Esophagus muscularis mucosa (tissue), 4 donors: ENCODE data around the gene MALAT1. TPM values are rescaled to one million over a fixed set of nuclear protein-coding genes. Genes with fewer than 3 reads are reported as not detected.

Experiments used
- DNase-seq: peaks from one replicate; pipeline ENCODE4 v3.0.0-alpha.2; 2017; ENCODE audit errors: extremely low spot score
- H3K27ac ChIP-seq, 4 donors: fragments of 200-600 bp; sonication (generic); replicated peaks in 1 of 4; 1 replicate in 3 of 4; 2 replicates in 1 of 4; pipeline ENCODE4 v1.5.1; 2016 to 2019; ENCODE audit warnings: mild to moderate bottlenecking in 1 of 4
- H3K27me3 ChIP-seq, 4 donors: fragments of 200-600 bp; sonication (generic); one replicate each; pipeline versions ENCODE4 v1.5.1 to v1.6.0; 2016 to 2019
- H3K36me3 ChIP-seq, 4 donors: fragments of 200-600 bp; sonication (generic); one replicate each; pipeline ENCODE4 v1.5.1; 2016 to 2019
- H3K4me1 ChIP-seq, 4 donors: fragments of 200-600 bp; sonication (generic); one replicate each; pipeline ENCODE4 v1.5.1; 2016 to 2019
- H3K4me3 ChIP-seq, 4 donors: fragments of 200-600 bp; sonication (generic); 1 replicate in 2 of 4; 2 replicates in 2 of 4; pipeline ENCODE4 v1.5.1; 2016 to 2019; ENCODE audit warnings: mild to moderate bottlenecking in 4 of 4, moderate library complexity in 1 of 4
- H3K9me3 ChIP-seq, 4 donors: fragments of 200-600 bp; sonication (generic); 1 replicate in 3 of 4; 2 replicates in 1 of 4; pipeline ENCODE4 v1.5.1; 2016 to 2019
- EP300 ChIP-seq: sonication (generic); formaldehyde crosslinking; IDR thresholded peaks from one replicate; pipeline ENCODE4 v1.6.1; 2017; ENCODE audit warnings: antibody characterized with exemption
- POLR2A ChIP-seq: fragments of 450-650 bp; IDR thresholded peaks from one replicate; pipeline ENCODE4 v1.6.1; 2017; ENCODE audit warnings: antibody characterized with exemption, moderate library complexity, mild to moderate bottlenecking, low read depth
- POLR2AphosphoS5 ChIP-seq, 2 donors: sonication (generic); formaldehyde crosslinking; IDR thresholded peaks; one replicate each; pipeline ENCODE4 v1.6.1; 2017; ENCODE audit warnings: antibody characterized with exemption in 2 of 2
- WGBS: methylation state at CpG from one replicate; pipeline ENCODE4 v1.1.5; 2018; 5-methylcytosine and 5-hydroxymethylcytosine counted together
- intact Hi-C: fragments of 100-400 bp; cut with DNase I; formaldehyde crosslinking; loops from one replicate; pipeline ENCODE4 v1.15.1; 2023
- total RNA-seq, 4 donors: library from RNA; depleted of rRNA; stranded (reverse); fragments of >200 nt; gene quantifications; one replicate each; pipeline versions ENCODE4 v1.1.0 to v1.2.1, GENCODE V29; 2016
- TF ChIP-seq, protein P1 (sequence below), 3 experiments: fragments of 200-600 bp in 2 of 3; fragments of 450-650 bp in 1 of 3; sonication (generic) in 2 of 3; IDR thresholded peaks; one replicate each; pipeline ENCODE4 v1.5.1; 2017 to 2019; ENCODE audit warnings: antibody characterized with exemption in 3 of 3, mild to moderate bottlenecking in 2 of 3, moderate library complexity in 1 of 3

Gene MALAT1
- total RNA-seq, 4 donors from 2014 or later = 2,724 to 15,405 (median 5,373) TPM

DNA sequence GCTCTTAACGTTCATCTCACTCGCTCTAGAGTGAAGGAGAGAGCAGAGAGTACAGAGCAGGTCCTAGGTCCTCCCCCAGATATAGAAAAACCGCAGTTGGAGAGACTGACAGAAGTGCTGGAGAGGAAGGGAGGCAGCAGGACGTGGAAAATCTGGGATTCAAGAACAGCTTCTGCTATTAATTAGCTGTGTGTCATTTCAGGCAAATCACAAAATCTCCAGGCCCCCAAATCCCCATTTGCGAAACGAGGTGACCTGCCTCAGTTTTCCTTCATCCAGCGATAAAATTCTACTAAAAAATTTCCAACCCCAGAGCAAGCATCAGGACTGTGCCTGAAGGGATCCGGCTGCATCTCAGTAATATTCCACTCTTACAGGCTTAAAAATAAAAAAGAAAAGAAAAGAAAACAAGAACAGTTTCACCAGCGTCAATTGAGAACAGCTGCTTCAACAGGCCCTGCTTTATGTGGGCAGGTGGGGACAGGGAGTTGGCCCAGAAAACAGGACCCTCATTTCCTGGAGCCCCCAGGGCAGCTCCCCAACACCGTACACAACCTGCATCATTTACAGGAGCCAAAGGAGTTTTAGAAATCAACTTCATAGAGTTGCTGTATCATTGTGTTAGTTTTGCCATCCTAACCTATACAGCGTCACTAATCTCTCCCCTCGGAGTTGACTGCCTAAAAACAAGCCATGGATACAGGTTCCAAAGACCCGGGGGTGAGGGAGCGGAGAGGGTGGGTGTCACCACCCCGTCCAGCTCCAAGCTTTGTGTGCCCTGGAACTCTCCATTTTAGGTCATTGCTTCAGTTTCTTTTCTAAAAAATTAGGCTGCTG is 2.3 kb upstream of the MALAT1 start:
- Histone ChIP-seq H3K36me3 (peaks cover 0 to 14% (median 7%) of the 10 kb centered on the region in 4 donors), H3K4me3 (peak overlapping the region; percentile 72 to 82 (median 76)), H3K27me3 (no peaks in the 10 kb centered on the region), H3K9me3 (no peaks in the 10 kb centered on the region), H3K4me1 (peaks cover 53 to 63% (median 57%) of the 10 kb centered on the region in 4 donors), H3K27ac (peak overlapping the region; percentile 95 to 99 (median 98))
- WGBS = 17% methylated on average over 15 of the region's 15 CpGs
- intact Hi-C loops = no loop called here
- DNase-seq = no peak
- TF ChIP-seq EP300 (no peak), POLR2AphosphoS5 (IDR thresholded peaks at IDR 0.05) (peak in 1 of 2 donors; percentile 38), POLR2A (no peak)
- TF ChIP-seq, protein P1, sequence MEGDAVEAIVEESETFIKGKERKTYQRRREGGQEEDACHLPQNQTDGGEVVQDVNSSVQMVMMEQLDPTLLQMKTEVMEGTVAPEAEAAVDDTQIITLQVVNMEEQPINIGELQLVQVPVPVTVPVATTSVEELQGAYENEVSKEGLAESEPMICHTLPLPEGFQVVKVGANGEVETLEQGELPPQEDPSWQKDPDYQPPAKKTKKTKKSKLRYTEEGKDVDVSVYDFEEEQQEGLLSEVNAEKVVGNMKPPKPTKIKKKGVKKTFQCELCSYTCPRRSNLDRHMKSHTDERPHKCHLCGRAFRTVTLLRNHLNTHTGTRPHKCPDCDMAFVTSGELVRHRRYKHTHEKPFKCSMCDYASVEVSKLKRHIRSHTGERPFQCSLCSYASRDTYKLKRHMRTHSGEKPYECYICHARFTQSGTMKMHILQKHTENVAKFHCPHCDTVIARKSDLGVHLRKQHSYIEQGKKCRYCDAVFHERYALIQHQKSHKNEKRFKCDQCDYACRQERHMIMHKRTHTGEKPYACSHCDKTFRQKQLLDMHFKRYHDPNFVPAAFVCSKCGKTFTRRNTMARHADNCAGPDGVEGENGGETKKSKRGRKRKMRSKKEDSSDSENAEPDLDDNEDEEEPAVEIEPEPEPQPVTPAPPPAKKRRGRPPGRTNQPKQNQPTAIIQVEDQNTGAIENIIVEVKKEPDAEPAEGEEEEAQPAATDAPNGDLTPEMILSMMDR (IDR thresholded peaks at IDR 0.05) = no peak

DNA sequence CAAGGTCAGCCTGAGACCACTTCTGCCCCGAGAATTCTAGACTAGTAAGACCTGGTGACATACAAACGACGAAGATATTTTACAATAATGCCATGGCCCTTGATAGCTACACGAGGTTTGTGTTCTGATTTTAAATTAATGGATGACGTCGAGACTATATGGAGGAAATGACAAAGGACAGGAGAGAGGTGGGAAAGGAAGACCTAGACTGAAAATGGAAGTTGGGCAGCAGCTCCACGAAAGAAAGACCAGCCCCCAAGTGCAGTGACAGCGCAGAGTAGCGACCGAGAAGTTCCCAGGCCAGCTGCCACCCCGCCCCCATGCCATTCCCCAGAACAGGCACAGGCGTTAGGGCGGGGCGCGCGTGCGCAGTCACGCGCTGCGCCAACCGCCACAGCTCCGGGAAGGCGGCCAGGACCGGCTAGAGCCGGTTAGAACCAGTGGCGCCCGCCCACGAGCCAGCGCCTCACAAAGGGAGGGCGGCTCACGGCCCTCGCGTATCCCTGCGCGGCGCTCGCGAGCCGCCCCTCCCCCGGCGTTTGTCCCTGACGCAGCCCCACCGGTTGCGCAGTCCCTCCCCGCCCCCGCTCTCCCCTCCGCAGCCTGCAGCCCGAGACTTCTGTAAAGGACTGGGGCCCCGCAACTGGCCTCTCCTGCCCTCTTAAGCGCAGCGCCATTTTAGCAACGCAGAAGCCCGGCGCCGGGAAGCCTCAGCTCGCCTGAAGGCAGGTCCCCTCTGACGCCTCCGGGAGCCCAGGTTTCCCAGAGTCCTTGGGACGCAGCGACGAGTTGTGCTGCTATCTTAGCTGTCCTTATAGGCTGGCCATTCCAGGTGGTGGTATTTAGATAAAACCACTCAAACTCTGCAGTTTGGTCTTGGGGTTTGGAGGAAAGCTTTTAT is 1.5 kb upstream of the MALAT1 start:
- H3K27me3 ChIP-seq = no peaks in the 10 kb centered on the region
- 0% methylated on average over 24 of the region's 61 CpGs for WGBS
- peaks cover 44 to 55% (median 48%) of the 10 kb centered on the region in 4 donors for H3K4me1 ChIP-seq
- H3K27ac ChIP-seq = peak overlapping the region; percentile 95 to 99 (median 98)
- peak; percentile 99 for DNase-seq
- TF ChIP-seq POLR2AphosphoS5 (IDR thresholded peaks at IDR 0.05) (peak in 1 of 2 donors; percentile 100), POLR2A (peak; percentile 73), EP300 (peak; percentile 93)
- TF ChIP-seq, protein P1 (IDR thresholded peaks at IDR 0.05) = peak in 1 of 3 experiments; percentile 18
- peaks cover under 1 to 23% (median 16%) of the 10 kb centered on the region in 4 donors for H3K36me3 ChIP-seq
- no peaks in the 10 kb centered on the region for H3K9me3 ChIP-seq
- H3K4me3 ChIP-seq = peak overlapping the region; percentile 72 to 82 (median 76)
- intact Hi-C loops = loop anchor here (2.0 kb wide), 1 partner anchor 75 kb away; the partner anchor contains the start of gene NEAT1

DNA sequence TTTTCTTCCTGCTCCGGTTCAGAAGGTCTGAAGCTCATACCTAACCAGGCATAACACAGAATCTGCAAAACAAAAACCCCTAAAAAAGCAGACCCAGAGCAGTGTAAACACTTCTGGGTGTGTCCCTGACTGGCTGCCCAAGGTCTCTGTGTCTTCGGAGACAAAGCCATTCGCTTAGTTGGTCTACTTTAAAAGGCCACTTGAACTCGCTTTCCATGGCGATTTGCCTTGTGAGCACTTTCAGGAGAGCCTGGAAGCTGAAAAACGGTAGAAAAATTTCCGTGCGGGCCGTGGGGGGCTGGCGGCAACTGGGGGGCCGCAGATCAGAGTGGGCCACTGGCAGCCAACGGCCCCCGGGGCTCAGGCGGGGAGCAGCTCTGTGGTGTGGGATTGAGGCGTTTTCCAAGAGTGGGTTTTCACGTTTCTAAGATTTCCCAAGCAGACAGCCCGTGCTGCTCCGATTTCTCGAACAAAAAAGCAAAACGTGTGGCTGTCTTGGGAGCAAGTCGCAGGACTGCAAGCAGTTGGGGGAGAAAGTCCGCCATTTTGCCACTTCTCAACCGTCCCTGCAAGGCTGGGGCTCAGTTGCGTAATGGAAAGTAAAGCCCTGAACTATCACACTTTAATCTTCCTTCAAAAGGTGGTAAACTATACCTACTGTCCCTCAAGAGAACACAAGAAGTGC is 661 bp upstream of the MALAT1 start:
- Histone ChIP-seq H3K9me3 (no peaks in the 10 kb centered on the region), H3K4me1 (peaks cover 36 to 47% (median 40%) of the 10 kb centered on the region in 4 donors), H3K4me3 (peak overlapping the region; percentile 72 to 82 (median 76)), H3K27me3 (no peaks in the 10 kb centered on the region), H3K27ac (peak overlapping the region; percentile 95 to 99 (median 98)), H3K36me3 (peaks cover 8 to 31% (median 24%) of the 10 kb centered on the region in 4 donors)
- DNase-seq = no peak
- WGBS = 4% methylated on average over 14 of the region's 24 CpGs
- TF ChIP-seq EP300 = no peak
- TF ChIP-seq, protein P1 (IDR thresholded peaks at IDR 0.05) = no peak
- no peak for TF ChIP-seq POLR2A
- TF ChIP-seq POLR2AphosphoS5 (IDR thresholded peaks at IDR 0.05) = no peak
- intact Hi-C loops = loop anchor here (2.0 kb wide), 1 partner anchor 75 kb away; the partner anchor contains the start of gene NEAT1

DNA sequence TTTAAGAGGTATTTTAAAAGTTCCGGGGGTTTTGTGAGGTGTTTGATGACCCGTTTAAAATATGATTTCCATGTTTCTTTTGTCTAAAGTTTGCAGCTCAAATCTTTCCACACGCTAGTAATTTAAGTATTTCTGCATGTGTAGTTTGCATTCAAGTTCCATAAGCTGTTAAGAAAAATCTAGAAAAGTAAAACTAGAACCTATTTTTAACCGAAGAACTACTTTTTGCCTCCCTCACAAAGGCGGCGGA is 193 bp upstream of the MALAT1 start:
- Histone ChIP-seq H3K27me3 (no peaks in the 10 kb centered on the region), H3K27ac (peak overlapping the region; percentile 95 to 99 (median 98)), H3K4me3 (peak overlapping the region; percentile 72 to 82 (median 76)), H3K9me3 (no peaks in the 10 kb centered on the region), H3K36me3 (peaks cover 13 to 35% (median 28%) of the 10 kb centered on the region in 4 donors), H3K4me1 (peaks cover 32 to 42% (median 35%) of the 10 kb centered on the region in 4 donors)
- intact Hi-C loops = loop anchor here (2.0 kb wide), 1 partner anchor 76 kb away; the partner anchor contains the start of gene NEAT1
- TF ChIP-seq POLR2AphosphoS5 (IDR thresholded peaks at IDR 0.05) (no peak), EP300 (no peak), POLR2A (no peak)
- TF ChIP-seq, protein P1 (IDR thresholded peaks at IDR 0.05) = no peak
- WGBS = 0% methylated on average over 6 of the region's 6 CpGs
- DNase-seq = no peak
